Activated T-helper 1 cell treated with anti-CD3 and anti-CD28 coated beads, Interleukin-12 subunit alpha, Interleukin-12 subunit beta, Interleukin-2, Interleukin-4 antibody, amounts not matched to agents 30 ng/mL and 10 ng/mL and 1 ng/mL, durations not matched to agents 14 hours and 24 hours and 36 hours (primary cell): Measurements from ENCODE around the gene GARIN5A. TPM values are rescaled to one million over a fixed set of nuclear protein-coding genes. Genes with fewer than 3 reads are reported as not detected.
"Not testable (repeated sequence)": the region's sequence is repeated elsewhere in the genome, so short reads cannot be mapped to it uniquely, and the experiment has no call there.

ENCODE experiments used
- DNase-seq: peaks from one replicate; pipeline ENCODE4 v3.0.0; 2021; ENCODE audit warnings: low spot score
- H3K27ac Mint-ChIP-seq: one replicate; pipeline ENCODE4 v1.8.0; 2021; ENCODE audit warnings: mild to moderate bottlenecking, mixed read lengths
- H3K27me3 Mint-ChIP-seq: one replicate; pipeline ENCODE4 v1.8.0; 2022; ENCODE audit warnings: mild to moderate bottlenecking, moderate library complexity, mixed read lengths; ENCODE audit not compliant: insufficient read depth
- H3K36me3 Mint-ChIP-seq: one replicate; pipeline ENCODE4 v1.8.0; 2021; ENCODE audit warnings: low read depth, mixed read lengths
- H3K4me1 Mint-ChIP-seq: one replicate; pipeline ENCODE4 v1.8.0; 2021; ENCODE audit warnings: low read depth, mixed read lengths
- H3K4me3 Mint-ChIP-seq: one replicate; pipeline ENCODE4 v1.8.0; 2021; ENCODE audit warnings: mild to moderate bottlenecking, moderate library complexity, mixed read lengths
- H3K9me3 Mint-ChIP-seq: one replicate; pipeline ENCODE4 v1.8.0; 2021; ENCODE audit warnings: mixed read lengths
- intact Hi-C: fragments of 100-400 bp; cut with micrococcal nuclease; formaldehyde crosslinking; loops from one replicate; pipeline ENCODE4 v1.15.1; 2024
- total RNA-seq: library from RNA; stranded (reverse); gene quantifications from 2 replicates; pipeline ENCODE4 v1.2.3, GENCODE V29; 2022

Gene GARIN5A
- total RNA-seq, 1 donor from 2014 or later = 0.88 TPM

DNA sequence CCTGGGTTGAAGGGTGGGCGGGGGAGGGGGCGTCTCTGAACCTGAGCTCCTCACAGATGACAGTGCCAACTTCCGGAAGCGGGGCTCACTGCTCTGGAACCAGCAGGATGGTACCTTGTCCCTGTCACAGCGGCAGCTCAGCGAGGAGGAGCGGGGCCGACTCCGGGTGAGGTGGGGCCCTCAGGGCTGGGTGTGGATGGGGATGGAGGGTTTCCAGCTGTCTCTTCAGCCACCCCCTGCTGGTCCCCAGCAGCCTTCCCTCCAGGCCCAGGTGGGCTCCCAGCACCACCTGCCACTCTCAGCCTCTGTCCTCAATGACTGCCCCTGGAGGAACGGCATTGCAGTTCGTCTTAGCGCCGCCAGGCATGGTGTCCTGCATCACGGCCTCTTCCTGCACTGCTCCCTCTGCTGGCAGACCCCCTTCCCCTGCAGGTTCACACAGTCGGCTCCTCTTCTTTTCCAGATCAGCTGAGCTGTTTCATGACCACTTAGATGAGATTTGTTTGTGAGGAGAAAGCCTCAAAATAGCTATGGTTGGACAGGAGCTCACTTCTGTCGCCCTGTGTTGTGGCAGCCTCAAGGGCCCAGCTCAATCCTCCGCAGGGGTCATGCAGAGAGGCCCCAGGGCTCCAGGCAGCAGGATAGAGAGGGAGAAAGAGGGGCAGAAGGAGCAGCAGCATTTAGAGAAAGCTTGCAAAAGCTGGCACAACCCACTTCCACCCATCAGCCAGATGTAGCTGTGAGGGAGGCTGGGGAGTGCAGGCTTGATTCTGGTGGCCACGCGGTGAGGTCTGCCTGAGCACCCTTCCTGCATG, 2.5 kb upstream of the GARIN5A start:
- DNase-seq = no peak
- Mint-ChIP-seq H3K27ac (no peak overlapping the region), H3K9me3 (no peaks in the 10 kb centered on the region), H3K27me3 (no peaks in the 10 kb centered on the region), H3K4me1 (peaks cover 20% of the 10 kb centered on the region), H3K4me3 (peak overlapping the region; percentile 39), H3K36me3 (peaks cover 21% of the 10 kb centered on the region)
- intact Hi-C loops = loop anchor here (5.0 kb wide), 1 partner anchor 122 kb away; no protein-coding TSS in a partner anchor

DNA sequence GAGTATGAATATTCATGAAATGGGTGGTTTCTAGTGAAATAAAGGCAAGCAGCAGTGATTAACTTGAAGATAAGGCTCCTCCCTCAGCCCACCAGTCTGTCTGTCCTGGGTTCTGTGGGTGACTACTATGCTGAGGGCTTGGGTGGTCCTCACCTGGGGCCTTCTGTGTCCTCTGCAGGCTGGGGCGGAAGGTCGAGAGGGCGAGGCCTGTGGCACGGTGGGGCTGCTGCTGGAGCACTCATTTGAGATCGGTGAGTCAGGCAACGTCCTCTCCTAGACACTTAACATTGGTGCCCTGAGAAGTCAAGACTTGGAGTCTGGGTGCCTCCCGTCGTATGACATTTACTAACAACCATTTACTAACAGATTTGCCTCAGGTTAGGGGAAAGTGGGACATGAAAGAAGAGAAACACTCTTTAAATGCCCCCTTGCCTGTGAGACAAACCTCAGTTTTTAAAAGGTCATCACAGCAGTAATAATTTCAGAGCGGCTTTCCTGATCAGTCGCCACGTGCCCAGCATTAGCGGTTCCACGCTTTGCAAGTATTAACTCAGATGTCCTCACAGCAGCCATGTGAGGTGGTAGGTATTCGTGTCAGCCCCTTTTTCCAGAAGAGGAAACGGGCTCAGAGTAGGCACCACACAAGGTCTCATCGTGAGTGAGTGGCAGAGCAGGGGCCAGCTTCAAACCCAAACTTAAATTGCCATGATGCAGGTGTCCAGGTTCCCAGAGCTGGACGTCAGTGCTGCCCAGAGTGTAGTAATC, 1.3 kb upstream of the GARIN5A start:
- H3K27me3 Mint-ChIP-seq = no peaks in the 10 kb centered on the region
- peak overlapping the region; percentile 91 for H3K4me3 Mint-ChIP-seq
- H3K4me1 Mint-ChIP-seq = peaks cover 20% of the 10 kb centered on the region
- intact Hi-C loops = loop anchor here (5.0 kb wide), 1 partner anchor 121 kb away; no protein-coding TSS in a partner anchor
- peaks cover 16% of the 10 kb centered on the region for H3K36me3 Mint-ChIP-seq
- no peak for DNase-seq
- peak overlapping the region; percentile 34 for H3K27ac Mint-ChIP-seq
- H3K9me3 Mint-ChIP-seq = no peaks in the 10 kb centered on the region

DNA sequence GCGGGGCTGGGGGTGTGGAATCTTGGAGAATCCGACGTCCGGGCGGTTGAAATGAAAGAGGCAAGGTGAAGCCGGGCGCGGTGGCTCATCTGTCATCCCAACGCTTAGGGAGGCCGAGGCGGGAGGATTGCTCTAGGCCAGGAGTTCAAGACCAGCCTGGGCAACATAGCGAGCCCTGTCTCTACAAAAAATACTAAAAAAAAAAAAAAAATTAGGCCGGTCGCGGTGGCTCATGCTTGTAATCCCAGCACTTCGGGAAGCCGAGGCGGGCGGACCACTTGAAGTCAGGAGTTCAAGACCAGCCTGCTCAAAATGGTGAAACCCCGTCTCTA, 225 bp upstream of the GARIN5A start:
- Mint-ChIP-seq H3K9me3 (no peaks in the 10 kb centered on the region), H3K27me3 (no peaks in the 10 kb centered on the region), H3K36me3 (peaks cover 13% of the 10 kb centered on the region), H3K4me1 (peaks cover 20% of the 10 kb centered on the region), H3K27ac (peak overlapping the region; percentile 59), H3K4me3 (peak overlapping the region; percentile 91)
- no peak for DNase-seq
- intact Hi-C loops = loop anchor here (1.0 to 5.0 kb wide), 4 partner anchors 34 to 181 kb away; partner anchors contain the start of gene JOSD2

DNA sequence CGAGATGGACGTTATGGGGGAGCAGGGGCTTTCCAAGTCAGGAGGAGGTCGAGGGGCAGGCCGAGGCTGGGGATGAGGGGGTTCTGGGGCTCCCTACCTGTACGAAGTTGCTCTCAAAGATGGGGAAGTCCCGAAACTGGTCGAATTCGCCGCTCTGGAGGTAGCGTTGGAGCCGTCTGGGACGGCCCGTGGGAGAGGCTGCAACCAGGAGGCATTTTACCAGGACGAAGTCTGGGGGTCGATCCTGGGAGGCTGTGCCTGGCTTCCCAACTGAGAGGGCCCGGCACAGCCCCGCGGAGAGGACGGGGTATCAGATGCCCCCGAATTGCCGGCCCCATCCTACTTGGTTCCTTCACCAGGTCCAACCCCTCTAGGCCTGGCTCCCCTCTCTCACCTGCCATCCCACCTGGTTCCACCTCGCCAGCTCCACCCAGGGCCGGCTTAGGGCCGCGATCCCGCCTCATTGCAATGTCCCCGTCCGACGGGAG, 868 bp downstream of the GARIN5A start:
- intact Hi-C loops = loop anchor here (1.0 to 5.0 kb wide), 4 partner anchors 36 to 183 kb away; partner anchors contain the start of gene JOSD2
- peaks cover 11% of the 10 kb centered on the region for H3K36me3 Mint-ChIP-seq
- H3K27ac Mint-ChIP-seq = peak overlapping the region; percentile 72

DNA sequence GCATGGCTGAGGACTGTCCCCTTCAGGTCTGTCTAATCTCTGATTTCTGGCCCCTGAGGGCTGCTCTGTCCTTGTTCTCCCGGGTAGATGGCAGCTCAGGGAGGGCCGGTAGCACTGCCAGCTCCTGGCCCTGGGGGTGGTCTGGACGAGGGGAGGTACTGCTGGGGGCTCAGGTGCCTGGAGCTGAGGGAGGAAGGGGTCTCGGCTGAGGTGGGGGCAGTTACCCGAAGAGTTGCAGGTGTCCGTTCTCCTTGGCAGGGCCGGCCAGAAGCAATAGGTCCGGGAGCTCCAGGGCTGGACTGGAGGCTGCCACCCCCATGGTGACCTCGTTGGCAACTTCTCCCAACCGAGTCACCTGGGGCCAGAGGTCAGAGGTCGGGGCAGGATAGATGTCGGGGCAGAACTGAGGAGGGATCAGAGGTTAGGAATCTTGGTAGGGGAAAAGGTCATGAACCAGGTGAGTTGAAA, 1.5 kb downstream of the GARIN5A start:
- intact Hi-C loops = loop anchor here (5.0 kb wide), 1 partner anchor 118 kb away; no protein-coding TSS in a partner anchor
- H3K9me3 Mint-ChIP-seq = no peaks in the 10 kb centered on the region
- peak overlapping the region; percentile 75 for H3K4me3 Mint-ChIP-seq
- DNase-seq = no peak
- peaks cover 11% of the 10 kb centered on the region for H3K36me3 Mint-ChIP-seq
- H3K27ac Mint-ChIP-seq = peak overlapping the region; percentile 38
- no peaks in the 10 kb centered on the region for H3K27me3 Mint-ChIP-seq
- H3K4me1 Mint-ChIP-seq = peaks cover 20% of the 10 kb centered on the region

More for the DNA sequence above, 868 bp downstream of the GARIN5A start:
- Mint-ChIP-seq H3K4me3 (peak overlapping the region; percentile 91), H3K9me3 (no peaks in the 10 kb centered on the region), H3K4me1 (peaks cover 20% of the 10 kb centered on the region), H3K27me3 (no peaks in the 10 kb centered on the region)
- DNase-seq = no peak

DNA sequence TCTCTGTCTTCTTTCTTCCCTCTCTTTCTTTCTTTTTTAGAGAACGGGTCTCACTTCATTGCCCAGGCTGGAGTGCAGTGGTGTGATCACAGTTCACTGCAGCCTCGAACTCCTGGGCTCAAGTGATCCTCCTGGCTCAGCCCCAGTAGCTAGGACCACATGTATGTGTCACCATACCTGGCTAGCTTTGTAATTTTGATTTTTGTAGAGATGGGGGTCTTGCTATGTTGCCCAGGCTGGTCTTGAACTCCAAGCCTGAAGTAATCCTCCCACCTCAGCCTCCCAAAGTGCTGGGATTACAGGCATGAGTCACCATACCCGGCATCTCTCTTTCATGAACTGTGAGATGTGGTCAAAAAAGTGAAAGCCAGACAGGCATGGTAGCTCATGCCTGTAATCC, 3.3 kb downstream of the GARIN5A start:
- H3K4me3 Mint-ChIP-seq, intact Hi-C loops, DNase-seq, H3K9me3 Mint-ChIP-seq, H3K36me3 Mint-ChIP-seq, H3K27me3 Mint-ChIP-seq, H3K27ac Mint-ChIP-seq: not testable (repeated sequence)
- peaks cover 16% of the 10 kb centered on the region for H3K4me1 Mint-ChIP-seq

DNA sequence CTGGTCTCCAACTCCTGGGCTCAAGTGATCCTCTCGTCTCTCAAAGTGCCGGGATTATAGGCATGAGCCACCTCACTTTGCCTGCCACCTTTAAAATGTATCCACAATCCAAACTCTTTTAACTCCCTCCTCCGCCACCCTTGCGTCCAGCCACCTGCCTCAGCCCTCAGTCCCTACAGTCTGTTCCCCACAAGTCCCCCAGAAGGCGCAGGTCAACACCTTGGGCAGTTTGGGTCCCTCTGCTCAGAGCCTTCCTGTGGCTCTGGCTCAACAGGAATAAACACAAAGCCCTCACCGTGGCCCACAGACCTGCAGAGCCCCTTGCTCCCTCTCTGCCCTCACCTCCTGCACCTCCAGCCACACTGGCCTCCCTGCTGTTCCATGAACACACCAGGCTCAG, 7.8 kb downstream of the GARIN5A start:
- H3K27ac Mint-ChIP-seq = no peak overlapping the region
- peaks cover 2% of the 10 kb centered on the region for H3K27me3 Mint-ChIP-seq
- H3K9me3 Mint-ChIP-seq = no peaks in the 10 kb centered on the region
- intact Hi-C loops = no loop called here
- H3K4me3 Mint-ChIP-seq = no peak overlapping the region
- no peaks in the 10 kb centered on the region for H3K4me1 Mint-ChIP-seq
- no peak for DNase-seq
- H3K36me3 Mint-ChIP-seq = no peaks in the 10 kb centered on the region

DNA sequence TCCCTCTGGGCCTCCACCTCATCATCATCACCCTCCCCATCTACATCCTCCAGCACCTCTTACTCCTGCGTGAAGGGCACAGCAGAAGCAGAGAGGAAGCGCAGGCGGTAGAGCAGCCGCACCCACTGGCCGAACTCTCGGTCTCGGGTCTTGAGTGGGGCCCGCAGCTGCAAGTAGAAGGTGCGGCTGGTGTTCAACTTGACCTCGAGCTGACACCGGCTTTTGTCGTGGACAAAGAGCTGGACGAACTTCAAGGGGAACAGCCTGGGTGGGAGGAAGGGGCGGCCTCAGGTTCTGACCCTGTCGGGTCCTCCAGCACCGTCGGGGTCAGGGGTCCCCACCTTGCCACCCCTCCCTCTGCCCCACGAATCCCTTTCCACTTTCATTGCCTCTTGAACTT, 9.1 kb downstream of the GARIN5A start:
- H3K9me3 Mint-ChIP-seq = no peaks in the 10 kb centered on the region
- no peaks in the 10 kb centered on the region for H3K36me3 Mint-ChIP-seq
- no peak for DNase-seq
- H3K4me1 Mint-ChIP-seq = no peaks in the 10 kb centered on the region
- no peak overlapping the region for H3K4me3 Mint-ChIP-seq
- peaks cover 2% of the 10 kb centered on the region for H3K27me3 Mint-ChIP-seq
- no peak overlapping the region for H3K27ac Mint-ChIP-seq
- intact Hi-C loops = no loop called here

DNA sequence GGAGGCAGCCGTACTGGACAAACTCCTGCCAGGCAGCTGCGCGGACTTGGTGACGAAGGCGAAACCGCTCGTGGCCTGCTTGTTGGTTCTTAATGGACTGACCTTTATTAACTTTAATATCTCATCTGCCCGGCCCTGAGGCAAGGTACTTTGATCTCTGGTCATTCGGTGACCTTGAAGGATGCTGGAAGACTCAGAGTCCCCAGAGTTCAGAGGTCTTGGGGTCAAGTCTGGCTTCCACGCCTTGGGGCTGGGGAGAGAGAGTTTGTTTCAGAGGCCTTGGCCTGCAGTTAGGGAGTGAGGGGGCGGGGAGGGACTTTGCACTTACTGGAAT, 10.0 kb downstream of the GARIN5A start:
- H3K9me3 Mint-ChIP-seq = no peaks in the 10 kb centered on the region
- peaks cover 2% of the 10 kb centered on the region for H3K27me3 Mint-ChIP-seq
- H3K27ac Mint-ChIP-seq = no peak overlapping the region
- H3K4me1 Mint-ChIP-seq = peaks cover under 1% of the 10 kb centered on the region
- H3K4me3 Mint-ChIP-seq = no peak overlapping the region
- DNase-seq = no peak
- no peaks in the 10 kb centered on the region for H3K36me3 Mint-ChIP-seq
- intact Hi-C loops = no loop called here

DNA sequence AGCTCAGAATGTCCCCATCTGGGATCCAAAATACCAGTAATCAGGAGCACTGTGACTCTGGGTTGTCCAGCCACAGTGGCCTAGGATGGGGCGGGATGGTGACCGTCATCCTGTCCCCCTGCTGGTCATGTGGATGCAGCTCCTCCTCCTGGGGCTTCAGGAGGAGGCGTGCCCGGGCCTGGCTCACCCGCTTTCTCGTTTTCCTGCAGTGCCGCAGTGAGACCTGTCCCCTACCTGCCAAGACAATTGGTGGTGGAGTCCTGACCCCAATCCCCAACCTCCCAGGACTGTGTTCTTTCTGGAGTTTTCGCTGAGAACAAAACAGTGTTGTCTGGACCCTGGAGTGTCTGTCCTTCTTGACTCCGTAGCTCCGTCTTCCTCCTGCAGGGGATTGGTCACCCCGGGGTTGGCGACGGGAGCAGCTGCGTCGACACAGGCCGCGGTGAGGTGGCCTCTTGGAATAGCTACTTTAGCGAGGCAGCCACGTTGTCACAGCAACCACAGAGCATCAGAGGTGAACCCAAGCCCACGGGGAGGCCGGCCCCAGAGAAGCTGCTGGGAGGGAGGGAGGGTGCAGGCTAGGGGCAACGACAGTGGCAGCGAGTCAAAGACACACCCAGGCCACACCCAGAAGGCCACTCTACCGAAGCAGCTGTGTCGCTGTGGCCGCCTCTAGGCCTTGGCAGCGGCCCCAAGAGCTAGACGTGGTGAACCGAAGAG, 10.5 kb downstream of the GARIN5A start:
- no peaks in the 10 kb centered on the region for H3K9me3 Mint-ChIP-seq
- H3K36me3 Mint-ChIP-seq = no peaks in the 10 kb centered on the region
- intact Hi-C loops = no loop called here
- H3K4me1 Mint-ChIP-seq = peaks cover 6% of the 10 kb centered on the region
- H3K4me3 Mint-ChIP-seq = no peak overlapping the region
- no peak for DNase-seq
- H3K27me3 Mint-ChIP-seq = peaks cover 2% of the 10 kb centered on the region
- no peak overlapping the region for H3K27ac Mint-ChIP-seq

DNA sequence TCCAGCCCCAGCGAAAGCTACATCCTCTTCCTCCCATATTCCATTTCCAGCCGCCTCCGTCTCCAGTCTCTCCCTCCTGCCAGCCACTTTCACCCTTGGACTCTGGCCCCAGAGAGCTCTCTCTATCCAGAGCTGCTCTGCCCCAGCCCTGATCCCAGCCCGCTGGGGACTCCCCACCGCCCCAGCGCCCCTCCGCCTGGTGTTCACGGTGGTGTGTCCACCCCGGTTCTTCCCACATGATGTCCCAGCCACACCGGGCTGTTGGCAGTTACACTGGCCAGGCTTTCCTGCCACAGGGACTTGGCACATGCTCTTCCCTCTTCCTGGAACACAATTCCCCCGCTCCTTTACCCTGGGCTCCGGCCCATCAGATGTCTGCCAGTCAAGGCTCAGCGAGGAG, 11.6 kb downstream of the GARIN5A start:
- intact Hi-C loops = loop anchor here (5.0 kb wide), 1 partner anchor 213 kb away; no protein-coding TSS in a partner anchor
- Mint-ChIP-seq H3K27ac (no peak overlapping the region), H3K4me1 (peaks cover 8% of the 10 kb centered on the region), H3K9me3 (no peaks in the 10 kb centered on the region), H3K4me3 (no peak overlapping the region), H3K27me3 (peaks cover 2% of the 10 kb centered on the region), H3K36me3 (no peaks in the 10 kb centered on the region)
- DNase-seq = no peak

DNA sequence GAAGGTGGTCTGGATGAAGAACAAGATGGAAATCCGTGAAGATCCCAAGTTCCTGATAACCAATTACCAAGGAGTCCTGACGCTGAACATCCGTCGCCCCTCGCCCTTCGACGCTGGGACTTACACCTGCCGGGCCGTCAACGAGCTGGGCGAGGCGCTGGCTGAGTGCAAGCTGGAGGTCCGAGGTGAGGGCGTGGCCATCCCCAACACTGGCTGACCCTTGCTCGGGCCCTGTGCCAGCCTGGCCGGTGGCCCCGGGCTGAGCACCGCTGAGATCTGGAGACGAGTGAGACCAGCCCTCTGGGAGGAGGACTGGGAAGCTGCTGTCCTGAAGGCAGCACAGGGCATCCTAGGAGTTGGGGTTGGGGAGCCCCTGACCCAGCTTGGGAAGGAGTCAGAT, 12.3 kb downstream of the GARIN5A start:
- H3K9me3 Mint-ChIP-seq = no peaks in the 10 kb centered on the region
- no peak for DNase-seq
- intact Hi-C loops = loop anchor here (5.0 kb wide), 1 partner anchor 212 kb away; no protein-coding TSS in a partner anchor
- peaks cover 2% of the 10 kb centered on the region for H3K27me3 Mint-ChIP-seq
- no peak overlapping the region for H3K4me3 Mint-ChIP-seq
- H3K4me1 Mint-ChIP-seq = peaks cover 8% of the 10 kb centered on the region
- H3K27ac Mint-ChIP-seq = no peak overlapping the region
- H3K36me3 Mint-ChIP-seq = no peaks in the 10 kb centered on the region
